IMR-90 (cell line): ENCODE results near the gene ACO1.

ENCODE experiments used
- CTCF ChIP-seq: conservative IDR thresholded peaks from 2 replicates; pipeline ENCODE4 v1.5.1; 2012; ENCODE audit warnings: mild to moderate bottlenecking, low read depth, low read length, improper control_type of control experiment
- ELK1 ChIP-seq: fragments of 150-350 bp; IDR thresholded peaks from 2 replicates; pipeline ENCODE4 v1.6.1; 2016; ENCODE audit warnings: low read depth, mild to moderate bottlenecking, low read length, moderate library complexity, borderline replicate concordance
- MAFK ChIP-seq: IDR thresholded peaks from 2 replicates; pipeline ENCODE4 v1.6.1; 2012; ENCODE audit warnings: low read depth, low read length, improper control_type of control experiment
- POLR2A ChIP-seq: IDR thresholded peaks from 2 replicates; pipeline ENCODE4 v1.6.1; 2012; ENCODE audit warnings: mild to moderate bottlenecking, low read depth, low read length
- RAD21 ChIP-seq: IDR thresholded peaks from 2 replicates; pipeline ENCODE4 v1.6.1; 2012; ENCODE audit warnings: low read length, improper control_type of control experiment
- RCOR1 ChIP-seq: IDR thresholded peaks from 2 replicates; pipeline ENCODE4 v1.6.1; 2012; ENCODE audit warnings: mild to moderate bottlenecking, low read length, improper control_type of control experiment; ENCODE audit not compliant: insufficient replicate concordance
- SMC3 ChIP-seq: fragments of 150-350 bp; IDR thresholded peaks from 2 replicates; pipeline ENCODE4 v1.6.1; 2016; ENCODE audit warnings: low read depth, mild to moderate bottlenecking, antibody characterized with exemption, low read length, moderate library complexity

- TF ChIP-seq ELK1 (no peak), MAFK (no peak), RAD21 (no peak), POLR2A (no peak), CTCF (no peak), RCOR1 (no peak), SMC3 (no peak)
Measured at GRCh38 chr9:32413424-32413823, 29.0 kb downstream of the ACO1 start.
